ENCODE results near the gene KLHL29.

The KLHL29 gene

DNA sequence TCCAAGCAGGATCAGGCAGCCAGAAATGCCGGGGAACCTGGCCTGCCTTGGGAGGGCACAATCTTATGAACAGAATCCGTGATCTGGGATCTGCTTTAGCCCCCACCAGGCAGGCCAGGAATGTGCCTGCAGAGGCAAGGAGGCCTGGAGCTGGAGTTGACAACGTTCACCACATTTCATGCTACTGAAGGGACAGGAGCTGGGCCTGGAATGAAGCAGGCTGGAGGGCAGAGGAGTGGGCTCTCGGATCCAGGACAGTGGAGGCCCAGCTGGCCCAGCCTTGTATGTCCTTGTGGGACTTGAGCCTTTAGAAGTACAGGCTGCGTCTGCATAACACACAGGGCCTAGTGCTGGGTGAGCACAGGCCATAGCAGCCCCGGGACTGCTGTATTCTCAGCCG lies 91.8 kb downstream of the KLHL29 start:
- no peak for DNase-seq (ENCODE audit: low read depth)

DNA sequence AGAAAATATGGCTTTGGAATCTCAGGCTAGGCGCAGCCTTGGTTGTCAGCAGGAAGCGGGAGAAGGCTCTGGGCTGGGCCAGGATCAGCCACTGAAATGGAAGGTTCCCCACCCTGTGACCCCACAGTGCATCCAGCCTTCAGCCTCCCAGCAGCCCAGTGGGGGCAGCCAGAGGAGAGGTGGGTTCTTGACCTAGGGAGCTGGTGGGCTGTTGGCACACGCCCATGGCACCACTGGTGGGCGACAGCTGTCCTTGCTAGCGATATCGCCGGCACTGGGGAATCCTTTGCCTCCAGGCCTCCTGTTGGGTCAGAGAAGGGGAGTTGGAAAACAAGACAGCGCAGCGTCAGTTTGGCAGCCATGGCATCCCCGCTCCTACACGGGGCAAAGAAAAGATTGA lies 92.4 kb downstream of the KLHL29 start:
- no peak for DNase-seq (ENCODE audit: low read depth)

DNA sequence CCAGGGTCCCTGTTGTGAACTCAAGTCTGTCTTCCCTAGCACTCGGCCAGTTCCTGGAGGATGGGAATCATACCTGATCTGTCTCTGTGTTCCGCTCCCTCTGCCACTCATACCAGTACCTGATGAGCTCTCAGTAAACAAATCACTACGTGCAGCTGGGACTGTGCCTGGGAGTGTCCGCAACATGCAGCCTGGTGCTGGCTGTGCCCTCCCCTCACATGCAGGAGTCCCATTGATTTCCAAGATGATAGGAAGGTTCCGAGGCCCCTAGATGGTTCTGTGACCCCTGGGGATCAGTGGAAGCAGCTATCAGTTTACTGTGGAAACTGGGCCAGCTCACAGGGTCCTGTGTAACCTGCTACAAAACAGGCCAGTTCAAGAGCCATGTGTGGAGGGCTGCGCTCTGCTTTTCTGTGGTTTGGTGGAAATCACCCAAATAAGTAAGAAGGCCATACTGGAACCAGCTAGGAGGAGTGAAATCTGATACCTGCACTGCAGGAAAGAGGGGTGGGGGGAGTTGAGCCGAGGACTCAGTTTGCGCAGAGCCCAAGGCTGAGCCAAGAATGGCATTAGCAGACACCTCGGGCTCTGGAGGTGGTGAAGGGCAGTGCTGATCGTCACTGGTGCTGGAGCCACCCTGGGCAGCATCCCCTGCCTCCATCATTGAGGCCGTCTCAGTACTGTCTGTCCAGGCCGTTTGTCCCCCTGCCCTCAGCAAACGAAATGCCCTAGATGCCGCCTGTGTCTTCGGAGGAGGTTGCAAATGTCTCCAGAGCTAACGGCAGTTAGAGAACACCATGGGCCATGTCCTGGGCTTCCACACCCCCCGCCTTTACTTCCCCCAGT lies 93.3 kb downstream of the KLHL29 start:
- DNase-seq (ENCODE audit: low read depth): no peak

DNA sequence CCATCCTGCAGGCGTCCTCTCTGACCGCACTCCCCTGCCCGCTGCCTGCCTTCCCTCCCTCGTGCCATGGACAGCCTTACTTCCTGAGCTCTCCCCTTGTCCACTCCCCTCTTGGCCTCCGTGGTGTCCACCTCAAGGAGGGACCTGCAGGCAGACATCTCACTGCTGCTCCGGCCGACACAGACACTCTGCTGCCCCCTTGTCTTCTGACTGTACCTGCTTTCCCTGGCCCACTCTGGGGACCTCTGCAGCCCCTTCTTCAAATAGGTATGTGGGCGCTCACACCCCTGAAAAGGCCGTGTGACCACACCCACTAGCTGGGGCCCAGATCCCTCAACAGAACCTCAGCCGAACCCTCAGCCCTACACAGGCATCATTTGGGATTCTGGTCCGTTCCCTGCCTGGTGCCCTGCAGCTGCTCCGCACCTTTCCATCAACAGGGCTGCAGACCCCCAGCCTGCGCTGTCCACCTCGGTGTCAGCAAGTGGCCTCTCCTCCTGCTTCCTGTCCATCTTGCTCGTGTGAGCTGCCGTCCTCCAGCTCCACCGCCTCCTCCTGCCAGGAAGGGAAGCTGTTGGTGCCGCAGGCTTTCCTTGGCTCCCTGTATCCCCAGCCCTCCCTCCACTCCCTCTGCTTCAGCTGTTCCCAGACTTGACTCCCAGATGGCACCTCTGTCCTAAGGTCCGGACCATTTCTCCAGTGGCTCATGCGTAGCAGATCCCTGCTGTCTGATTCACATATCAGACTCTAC lies 94.1 kb downstream of the KLHL29 start:
- no peak for DNase-seq (ENCODE audit: low read depth)

DNA sequence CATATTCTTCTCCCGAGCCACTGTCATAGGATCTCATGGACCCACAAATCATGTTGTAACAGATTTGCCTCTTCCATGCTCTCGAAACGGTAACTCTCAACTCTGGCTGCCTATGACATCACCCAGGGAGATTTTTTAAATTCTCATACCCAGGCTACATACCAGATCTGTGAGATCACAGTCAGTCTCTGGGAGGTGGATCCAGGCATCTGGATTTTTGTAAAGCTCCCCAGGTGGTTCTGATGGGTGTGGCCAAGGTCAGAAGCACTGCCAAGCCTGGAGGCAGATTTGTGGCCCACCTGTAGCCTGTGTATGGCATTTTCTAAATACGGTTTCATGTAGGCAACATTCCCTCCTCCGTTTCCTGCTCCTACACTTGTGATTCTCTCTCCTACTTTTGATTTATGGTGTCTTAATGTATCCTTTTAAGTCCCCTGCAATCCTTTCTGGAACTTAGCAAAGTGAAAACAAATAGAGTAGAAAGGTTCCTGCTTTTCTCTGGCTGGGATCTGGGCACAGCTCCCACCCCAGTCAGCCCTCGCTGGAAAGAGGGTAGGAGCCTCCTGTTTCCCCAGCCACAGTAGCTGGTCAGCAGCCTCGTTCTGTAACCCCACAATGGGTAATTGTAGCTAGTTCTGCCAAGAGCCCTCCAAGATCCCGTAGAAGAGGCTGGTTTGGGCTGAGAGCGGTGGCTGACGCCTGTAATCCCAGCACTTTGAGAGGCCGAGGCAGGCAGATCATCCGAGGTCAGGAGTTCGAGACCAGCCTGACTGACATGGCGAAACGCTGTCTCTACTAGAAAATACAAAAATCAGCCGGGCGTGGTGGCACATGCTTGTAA lies 96.2 kb downstream of the KLHL29 start:
- DNase-seq (ENCODE audit: low read depth): no peak

DNA sequence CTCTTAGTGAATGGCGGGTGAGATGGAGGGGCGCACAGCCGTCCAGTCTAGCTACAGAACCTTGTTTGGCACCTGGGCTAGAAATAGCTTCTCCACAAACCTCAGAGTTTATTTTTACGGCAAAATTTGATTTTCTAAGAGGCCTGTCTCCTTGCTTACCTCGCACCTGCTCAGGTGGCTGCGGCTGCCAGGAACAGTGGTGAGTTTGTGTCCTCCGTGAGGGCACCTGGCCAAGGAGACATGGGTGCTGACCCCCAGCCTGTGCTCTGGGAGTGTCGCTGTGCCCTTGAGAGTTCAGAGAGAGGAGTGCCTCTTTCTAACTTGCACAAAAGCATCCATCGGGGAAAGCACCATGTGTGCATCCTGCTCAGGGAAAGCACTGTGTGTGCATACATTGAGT lies 97.2 kb downstream of the KLHL29 start:
- no peak for DNase-seq (ENCODE audit: low read depth)

DNA sequence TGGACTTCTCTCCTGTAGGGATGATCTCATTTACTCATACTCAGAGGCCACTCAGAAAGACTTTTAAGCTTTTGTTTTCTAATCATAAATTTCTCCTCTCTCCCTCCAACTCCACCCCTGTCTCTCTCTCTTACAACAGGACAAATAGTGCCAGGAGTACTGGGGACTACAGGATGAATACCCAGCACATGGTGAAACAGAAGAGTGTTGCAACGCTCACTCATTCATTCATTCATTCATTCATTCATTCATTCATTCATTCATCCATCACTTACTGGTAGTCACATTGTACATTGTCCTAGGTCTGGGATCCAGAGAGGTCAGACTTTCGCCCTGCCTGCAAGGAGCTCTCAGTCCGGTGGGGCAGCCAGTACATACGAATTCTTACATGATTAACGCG lies 97.6 kb downstream of the KLHL29 start:
- no peak for DNase-seq (ENCODE audit: low read depth)

DNA sequence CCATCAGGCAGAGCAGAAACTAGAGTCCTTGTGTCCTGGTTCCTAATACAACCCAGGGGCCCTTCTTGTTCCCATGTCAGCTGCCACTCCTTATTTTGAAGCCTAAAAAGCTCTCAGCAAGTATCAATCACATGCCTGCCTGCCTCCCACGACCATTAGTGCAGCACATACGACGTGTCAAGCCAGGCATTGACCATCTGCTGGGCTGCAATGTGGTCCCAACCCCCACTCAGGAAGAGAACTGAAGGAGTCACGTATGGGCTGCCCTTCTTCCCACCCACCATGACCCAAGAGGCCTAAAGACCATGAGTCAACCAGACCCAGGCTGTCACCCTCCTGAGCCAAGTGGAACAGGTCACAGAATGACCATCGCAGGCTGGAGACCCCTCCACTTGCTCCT lies 98.8 kb downstream of the KLHL29 start:
- no peak for DNase-seq (ENCODE audit: low read depth)

DNA sequence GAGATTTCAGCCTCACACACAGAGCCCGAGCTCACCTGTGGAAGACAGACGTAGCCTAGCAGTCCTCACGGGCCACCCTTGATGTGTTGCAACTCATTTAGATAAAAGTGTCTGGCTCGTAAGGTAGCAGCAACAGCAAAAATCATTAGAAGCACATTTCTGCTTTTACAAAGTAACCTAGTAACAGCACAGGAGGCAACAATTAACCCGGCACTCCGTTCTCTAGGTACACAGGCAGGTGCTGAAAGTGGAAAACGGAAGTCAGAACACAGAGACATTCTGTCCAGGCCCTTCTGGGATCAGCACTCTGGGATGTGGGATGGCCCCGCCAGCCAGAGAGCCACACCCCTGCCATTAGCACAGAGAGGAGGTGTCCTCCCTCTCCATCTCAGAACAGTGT lies 99.3 kb downstream of the KLHL29 start:
- DNase-seq (ENCODE audit: low read depth): no peak

DNA sequence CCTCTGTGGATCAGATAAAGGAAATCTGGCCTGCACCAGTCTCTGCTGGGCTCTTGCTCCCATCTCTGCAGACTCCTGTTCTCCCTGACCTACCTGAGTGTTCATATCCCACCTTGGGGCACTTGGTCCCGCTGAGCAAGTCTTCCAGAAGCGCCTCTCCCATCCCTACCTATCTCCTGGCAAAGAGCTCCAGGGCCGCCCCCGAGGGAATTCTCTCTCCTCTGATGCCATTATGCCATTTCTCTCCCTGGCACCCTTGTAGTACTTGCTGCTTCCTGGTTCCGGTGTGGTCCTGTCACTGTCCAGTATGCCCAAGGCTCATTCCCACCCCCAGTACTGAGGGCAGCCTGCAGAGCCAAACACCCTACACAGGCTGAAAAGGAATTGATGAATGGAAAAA lies 99.8 kb downstream of the KLHL29 start:
- no peak for DNase-seq (ENCODE audit: low read depth)

DNA sequence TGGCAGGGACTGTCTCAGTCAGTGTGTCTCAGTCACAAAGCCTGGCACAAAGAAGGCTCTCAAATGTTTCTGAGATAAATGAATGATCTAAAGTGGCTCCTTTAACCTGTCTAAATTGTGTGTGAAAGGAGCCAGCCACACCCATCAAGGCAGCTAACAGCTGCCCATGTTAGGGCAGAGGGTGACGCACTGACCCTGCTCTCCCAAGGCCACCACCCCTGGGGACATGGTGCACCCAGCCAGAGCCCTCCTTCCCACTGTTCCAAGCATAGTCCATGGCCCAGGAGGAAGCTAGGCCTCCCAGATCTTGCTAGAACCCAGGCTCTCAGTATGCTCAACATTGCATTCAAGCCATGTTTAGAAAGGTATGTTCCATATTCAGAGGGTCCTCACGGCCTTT lies 100.3 kb downstream of the KLHL29 start:
- DNase-seq (ENCODE audit: low read depth): no peak

DNA sequence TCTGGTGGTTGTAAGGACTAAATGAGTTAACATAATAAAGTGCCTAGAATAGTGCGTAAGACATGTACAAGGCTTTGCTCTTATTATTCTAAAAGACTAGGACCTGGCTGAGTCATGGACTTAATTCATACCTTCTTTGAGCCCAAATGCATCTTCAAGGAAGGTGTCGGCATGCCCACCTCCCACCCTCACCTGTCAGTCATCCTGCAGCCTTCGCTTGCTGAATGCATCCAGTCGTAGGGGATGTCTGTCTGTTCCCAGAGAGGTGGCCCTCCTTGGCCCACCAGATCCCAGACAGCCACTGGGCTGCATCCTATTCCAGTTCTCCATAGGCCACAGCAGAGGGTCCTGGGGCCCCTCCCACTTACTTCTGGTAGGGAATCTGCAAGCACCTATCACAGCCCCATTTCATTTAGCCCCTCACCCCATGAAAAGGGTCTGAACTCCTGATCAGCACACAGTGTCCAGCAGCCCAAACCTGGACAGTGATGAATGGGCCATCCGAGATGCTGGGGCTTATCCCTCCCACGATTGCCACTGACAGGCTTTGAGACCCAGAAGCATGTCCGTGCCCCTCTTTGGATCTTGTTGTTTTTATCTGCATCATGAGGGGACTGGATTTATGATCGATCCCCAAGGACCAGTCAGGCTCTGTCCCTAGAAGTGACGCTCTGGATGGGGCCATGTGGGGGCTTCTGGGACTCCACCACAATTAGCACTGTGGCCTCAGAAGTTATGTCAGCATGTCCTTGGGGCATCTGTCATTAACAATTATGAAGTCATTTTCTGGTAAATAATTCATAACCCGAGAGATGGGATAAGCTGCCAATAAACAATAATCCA lies 101.1 kb downstream of the KLHL29 start:
- no peak for DNase-seq (ENCODE audit: low read depth)

DNA sequence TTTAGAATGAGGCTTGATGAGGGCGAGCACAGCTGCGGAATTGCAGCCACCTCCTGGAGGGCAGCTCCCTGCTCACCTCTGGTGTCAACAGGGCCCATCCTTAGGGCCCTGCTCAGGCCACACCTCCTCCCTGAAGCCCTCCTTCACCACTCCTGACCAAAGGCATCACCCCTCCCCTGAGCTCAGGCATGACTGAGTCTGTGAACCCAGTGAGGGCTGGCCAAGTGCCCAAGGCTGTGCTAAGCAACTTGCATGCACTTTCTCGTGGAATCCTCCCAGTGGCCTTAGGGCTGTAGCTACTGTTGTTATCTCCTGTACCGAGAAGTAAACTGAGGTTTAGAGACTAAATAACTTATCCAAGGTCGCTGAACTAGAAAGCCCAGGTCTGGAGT lies 101.7 kb downstream of the KLHL29 start:
- no peak for DNase-seq (ENCODE audit: low read depth)

DNA sequence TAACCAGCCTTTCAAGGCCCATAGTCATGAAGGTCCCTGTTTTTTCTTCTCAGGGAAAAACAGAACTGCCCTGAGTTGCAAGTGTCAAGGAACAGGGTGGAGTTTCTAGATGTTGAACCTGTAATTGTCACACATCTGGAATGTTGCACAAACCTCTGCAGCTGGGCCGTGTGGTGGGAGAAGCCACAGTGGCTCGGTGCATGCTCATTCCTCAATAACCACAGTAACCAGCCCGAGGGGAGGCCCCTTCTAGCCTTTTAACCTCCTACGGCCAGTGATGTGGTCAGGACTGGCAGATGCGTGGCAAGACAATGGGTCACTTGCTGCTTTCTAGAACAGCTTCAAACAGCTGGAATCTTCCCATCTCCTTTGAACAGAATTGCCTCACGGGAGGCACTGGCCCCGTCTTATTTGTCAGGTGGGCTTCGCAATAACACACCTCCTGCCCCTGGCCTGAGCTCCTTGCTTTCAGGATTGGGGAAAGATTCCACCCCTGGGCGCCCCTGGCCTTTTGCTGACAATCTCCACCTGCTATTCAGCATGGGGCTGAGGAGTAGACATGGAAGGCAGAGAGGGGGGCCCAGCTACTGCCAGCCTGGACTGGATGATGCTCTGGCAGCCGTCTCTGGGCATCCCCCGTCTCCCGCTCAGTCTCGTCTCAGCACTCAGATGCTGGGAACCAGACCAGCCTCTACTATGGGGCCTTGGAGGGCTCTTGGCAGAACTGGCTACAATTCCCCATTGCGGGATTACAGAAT lies 102.9 kb downstream of the KLHL29 start:
- DNase-seq (ENCODE audit: low read depth): no peak

DNA sequence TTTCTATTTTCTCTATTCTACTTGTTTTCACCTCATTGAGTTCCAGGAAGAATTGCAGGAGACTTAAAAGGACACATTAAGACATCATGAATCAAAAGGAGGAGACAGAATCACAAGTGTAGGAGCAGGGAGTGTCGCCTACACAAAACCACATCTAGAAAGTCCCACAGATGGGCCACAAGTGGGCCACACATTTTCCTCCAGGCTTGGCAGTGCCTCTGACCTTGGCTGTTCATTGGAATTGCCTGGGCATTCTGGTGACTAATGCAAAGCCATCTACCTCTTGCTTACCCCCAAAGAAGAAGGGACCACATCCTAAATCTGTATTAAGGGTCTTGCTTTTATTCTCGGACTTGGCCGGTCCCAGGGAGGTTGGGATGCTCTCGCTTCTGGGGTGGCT lies 103.6 kb downstream of the KLHL29 start:
- no peak for DNase-seq (ENCODE audit: low read depth)

DNA sequence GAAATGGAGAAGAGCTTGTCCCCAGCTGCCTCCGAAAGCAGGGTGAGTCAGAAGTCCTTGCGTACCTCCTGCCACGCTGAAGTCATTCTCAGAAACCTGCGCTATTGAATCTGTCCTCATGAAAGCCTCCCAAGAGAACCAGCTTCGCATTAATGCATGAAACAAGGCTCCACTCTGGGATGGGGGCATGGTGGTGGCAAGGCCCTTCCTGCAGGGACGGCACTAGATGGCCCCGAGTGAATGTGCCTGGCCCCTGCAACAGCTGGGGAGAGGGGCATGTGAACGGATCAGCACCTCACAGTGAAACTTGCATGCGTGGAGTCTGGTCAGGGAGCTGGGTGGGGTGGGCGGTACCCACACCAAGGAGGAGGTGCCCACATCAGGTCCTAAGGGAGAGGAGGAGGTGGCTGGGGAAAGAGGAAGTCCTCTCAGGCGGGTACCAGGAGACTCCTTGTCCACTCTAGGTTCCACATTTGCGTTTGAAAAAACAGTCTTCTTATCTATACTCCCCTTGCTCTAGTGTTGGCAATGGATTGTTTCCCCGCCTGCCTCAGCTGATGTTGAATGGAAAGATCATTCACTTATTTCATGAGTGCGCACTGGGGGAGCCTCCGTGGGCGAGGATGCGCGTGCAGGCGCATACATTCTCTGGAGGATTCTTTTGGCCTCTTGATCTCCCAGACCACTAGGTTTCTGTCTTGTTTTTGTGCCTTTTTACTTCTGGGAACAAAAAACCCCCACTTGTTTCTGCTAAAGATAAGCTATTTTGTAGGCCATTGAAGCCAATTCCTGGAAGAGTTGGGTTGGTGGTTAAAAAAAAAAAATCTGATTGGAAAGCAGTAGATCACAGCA lies 104.7 kb downstream of the KLHL29 start:
- DNase-seq (ENCODE audit: low read depth): no peak

DNA sequence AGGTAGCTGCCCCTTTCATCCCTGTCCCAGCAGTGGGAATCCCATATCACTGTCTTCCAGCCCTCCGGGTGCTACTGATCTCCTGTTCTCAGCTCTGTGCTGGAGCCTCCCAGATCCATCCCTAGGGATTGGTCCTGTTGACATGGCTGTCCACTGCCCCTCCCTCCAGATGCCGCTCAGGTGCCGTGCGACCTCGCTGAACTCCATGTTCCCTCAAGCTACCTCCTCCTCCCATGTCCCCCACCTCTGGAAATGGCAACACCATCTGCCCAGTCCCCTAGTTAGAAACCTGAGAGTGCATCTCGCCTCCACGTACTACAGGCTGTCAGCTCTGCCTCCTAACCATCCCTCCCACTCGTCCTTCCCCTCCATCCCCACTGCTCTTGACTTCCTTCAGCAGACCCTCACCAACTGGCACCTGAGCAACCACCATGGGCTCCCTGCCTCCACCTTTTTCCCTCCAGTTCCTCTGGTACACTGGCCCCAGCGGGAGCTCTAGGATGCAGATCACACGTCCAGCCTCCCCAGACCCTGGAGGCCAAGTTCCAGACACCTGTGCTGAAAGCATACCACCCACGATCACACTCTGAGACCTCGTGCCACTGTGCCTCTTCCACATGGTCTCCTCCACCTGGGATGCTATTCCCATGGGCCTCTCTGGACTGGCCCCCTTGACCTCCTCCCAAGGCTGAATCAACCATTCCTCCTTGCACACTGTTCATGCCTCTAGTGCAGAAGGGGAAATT lies 106.8 kb downstream of the KLHL29 start:
- no peak for DNase-seq (ENCODE audit: low read depth)

DNA sequence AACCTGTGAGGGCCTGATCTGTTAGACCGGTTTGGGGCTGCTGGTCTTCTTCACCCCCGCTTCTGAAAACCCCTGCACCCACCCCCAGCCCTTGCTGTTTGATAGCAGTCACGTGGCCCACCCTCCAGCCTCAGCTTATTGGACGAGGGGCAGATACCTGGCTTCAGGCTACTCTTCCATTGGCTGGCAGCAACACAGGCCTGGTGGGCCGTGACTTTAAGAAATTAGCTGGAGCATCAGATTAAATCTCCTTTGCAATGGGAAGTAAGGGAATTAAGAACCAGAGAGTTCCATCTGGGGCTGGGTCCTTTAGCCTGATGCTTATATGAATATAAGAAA lies 107.3 kb downstream of the KLHL29 start:
- no peak for DNase-seq (ENCODE audit: low read depth)

DNA sequence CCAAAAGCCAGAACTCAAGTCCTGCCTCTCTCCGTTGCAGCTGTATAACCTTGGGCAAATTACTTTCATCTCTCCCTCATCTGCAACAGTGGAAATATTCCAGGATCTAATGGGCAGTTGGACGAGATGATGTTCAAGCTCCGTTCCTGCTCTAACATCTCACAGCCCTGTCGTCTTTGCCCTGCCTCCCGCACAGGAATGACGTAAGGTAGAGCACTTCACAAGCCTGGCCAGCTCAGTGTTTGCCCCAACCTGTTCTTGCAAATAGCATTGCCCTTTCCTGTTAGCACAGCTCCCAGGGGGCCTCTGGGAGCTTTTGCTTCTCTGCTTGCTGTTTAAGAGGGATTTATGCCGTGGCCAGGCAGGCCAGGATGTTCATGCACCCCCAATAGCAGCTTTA lies 107.9 kb downstream of the KLHL29 start:
- DNase-seq (ENCODE audit: low read depth): no peak

DNA sequence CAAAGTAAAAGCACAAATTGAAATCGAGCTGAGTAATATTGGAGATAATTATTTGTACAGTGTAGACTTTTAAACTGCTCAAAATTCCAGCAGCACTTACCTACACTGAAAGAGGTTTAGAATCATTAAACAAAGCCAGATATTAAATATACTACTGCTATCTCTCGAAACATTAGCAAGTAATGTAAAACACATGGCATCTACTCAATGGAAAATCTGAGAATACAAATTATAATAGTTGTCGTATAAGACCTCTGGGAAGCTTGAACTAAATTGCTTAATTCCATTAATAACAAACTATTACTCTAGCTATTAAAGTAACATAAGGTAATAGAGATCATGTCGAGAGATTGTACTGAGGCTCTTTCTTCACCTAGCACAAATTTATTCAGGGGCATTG lies 108.9 kb downstream of the KLHL29 start:
- no peak for DNase-seq (ENCODE audit: low read depth)
